Esophagus squamous epithelium (tissue), 5 donors: ENCODE measurements around the gene HMG20A. TPM values are rescaled to one million over a fixed set of nuclear protein-coding genes. Genes with fewer than 3 reads are reported as not detected.
A peak's percentile ranks its signal among the peaks of the same experiment; 100 is the strongest.

Experiments used
- DNase-seq: peaks from one replicate; lab custom pipeline; 2025; lab: John Stamatoyannopoulos, UW
- H3K27ac ChIP-seq, 4 donors: fragments of 200-600 bp; sonication (generic); one replicate each; pipeline ENCODE4 v1.5.1; 2016 to 2019; ENCODE audit warnings: mild to moderate bottlenecking in 1 of 4
- H3K27me3 ChIP-seq, 4 donors: fragments of 200-600 bp; sonication (generic); 1 replicate in 3 of 4; 2 replicates in 1 of 4; pipeline versions ENCODE4 v1.5.1 to v1.6.0; 2017 to 2021; ENCODE audit warnings: antibody characterized with exemption in 1 of 4
- H3K36me3 ChIP-seq, 3 donors: fragments of 200-600 bp; sonication (generic); one replicate each; pipeline ENCODE4 v1.5.1; 2016 to 2019
- H3K4me1 ChIP-seq, 3 donors: fragments of 200-600 bp; sonication (generic); one replicate each; pipeline ENCODE4 v1.5.1; 2017 to 2019
- H3K4me3 ChIP-seq, 4 donors: fragments of 200-600 bp; sonication (generic); 1 replicate in 3 of 4; 2 replicates in 1 of 4; pipeline ENCODE4 v1.5.1; 2016 to 2019; ENCODE audit warnings: mild to moderate bottlenecking in 2 of 4, moderate library complexity in 1 of 4
- H3K9me3 ChIP-seq, 3 donors: fragments of 200-600 bp; sonication (generic); one replicate each; pipeline ENCODE4 v1.5.1; 2016 to 2019
- POLR2A ChIP-seq, 4 donors: fragments of 450-650 bp; IDR thresholded peaks; one replicate each; pipeline ENCODE4 v1.6.1; 2017; ENCODE audit warnings: antibody characterized with exemption in 4 of 4, mild to moderate bottlenecking in 4 of 4, moderate library complexity in 3 of 4
- WGBS, 2 donors: methylation state at CpG; one replicate each; pipeline ENCODE4 v1.1.5; 2018; 5-methylcytosine and 5-hydroxymethylcytosine counted together
- intact Hi-C: fragments of 100-400 bp; cut with DNase I; formaldehyde crosslinking; loops from one replicate; pipeline ENCODE4 v1.15.0; 2022
- total RNA-seq, 4 donors: library from RNA; depleted of rRNA; stranded (reverse); fragments of >200 nt; gene quantifications; one replicate each; pipeline ENCODE4 v1.1.0, GENCODE V29; 2016
- TF ChIP-seq, protein P1 (sequence below), 6 experiments: fragments of 450-650 bp in 4 of 6; fragments of 200-600 bp in 2 of 6; sonication (generic) in 2 of 6; IDR thresholded peaks; one replicate each; pipeline ENCODE4 v1.5.1; 2016 to 2019; ENCODE audit warnings: antibody characterized with exemption in 6 of 6, mild to moderate bottlenecking in 4 of 6, moderate library complexity in 4 of 6
- donor health status: DM: yes; HTN: yes; CAD: no.

HMG20A gene
- total RNA-seq, 4 donors from 2014 or later = 7.9 to 22.7 (median 12.9) TPM

DNA sequence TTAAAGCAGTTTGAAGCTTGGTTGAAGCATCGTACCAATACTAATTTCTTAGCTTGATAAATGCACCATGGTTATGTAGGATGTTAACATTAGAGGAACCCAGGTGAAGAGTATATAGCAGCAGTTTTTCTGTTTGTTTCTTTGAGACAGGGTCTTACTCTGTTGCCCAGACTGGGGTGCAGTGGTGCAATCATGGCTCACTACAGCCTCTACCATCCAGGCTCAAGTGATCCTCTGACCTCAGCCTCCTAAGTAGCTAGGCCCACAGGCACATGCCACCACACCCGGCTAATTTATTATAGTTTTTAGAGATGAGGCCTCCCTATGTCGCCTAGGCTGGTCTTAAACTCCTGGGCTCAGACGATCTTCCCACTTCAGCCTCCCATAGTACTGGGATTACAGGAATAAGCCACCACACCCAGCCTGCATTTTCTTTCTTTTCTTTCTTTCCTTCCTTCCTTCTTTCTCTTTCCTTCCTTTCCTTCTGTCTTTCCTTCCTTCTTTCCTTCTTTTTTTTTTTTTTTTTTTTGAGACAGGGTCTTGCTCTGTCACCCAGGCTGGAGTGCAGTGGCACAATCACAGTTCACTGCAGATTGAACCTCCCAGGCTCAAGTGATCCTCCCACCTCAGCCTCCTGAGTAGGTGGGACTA is 6.9 kb upstream of the HMG20A start:
- H3K9me3 ChIP-seq = no peaks in the 10 kb centered on the region
- H3K36me3 ChIP-seq = no peaks in the 10 kb centered on the region
- no peak for DNase-seq
- H3K27ac ChIP-seq = no peak overlapping the region
- WGBS, 2 donors = 88 to 93% methylated on average over 4 of the region's 4 CpGs
- no peaks in the 10 kb centered on the region for H3K27me3 ChIP-seq
- H3K4me3 ChIP-seq = no peak overlapping the region
- intact Hi-C loops = no loop called here
- no peak for TF ChIP-seq POLR2A (IDR thresholded peaks at IDR 0.05)
- TF ChIP-seq, protein P1, sequence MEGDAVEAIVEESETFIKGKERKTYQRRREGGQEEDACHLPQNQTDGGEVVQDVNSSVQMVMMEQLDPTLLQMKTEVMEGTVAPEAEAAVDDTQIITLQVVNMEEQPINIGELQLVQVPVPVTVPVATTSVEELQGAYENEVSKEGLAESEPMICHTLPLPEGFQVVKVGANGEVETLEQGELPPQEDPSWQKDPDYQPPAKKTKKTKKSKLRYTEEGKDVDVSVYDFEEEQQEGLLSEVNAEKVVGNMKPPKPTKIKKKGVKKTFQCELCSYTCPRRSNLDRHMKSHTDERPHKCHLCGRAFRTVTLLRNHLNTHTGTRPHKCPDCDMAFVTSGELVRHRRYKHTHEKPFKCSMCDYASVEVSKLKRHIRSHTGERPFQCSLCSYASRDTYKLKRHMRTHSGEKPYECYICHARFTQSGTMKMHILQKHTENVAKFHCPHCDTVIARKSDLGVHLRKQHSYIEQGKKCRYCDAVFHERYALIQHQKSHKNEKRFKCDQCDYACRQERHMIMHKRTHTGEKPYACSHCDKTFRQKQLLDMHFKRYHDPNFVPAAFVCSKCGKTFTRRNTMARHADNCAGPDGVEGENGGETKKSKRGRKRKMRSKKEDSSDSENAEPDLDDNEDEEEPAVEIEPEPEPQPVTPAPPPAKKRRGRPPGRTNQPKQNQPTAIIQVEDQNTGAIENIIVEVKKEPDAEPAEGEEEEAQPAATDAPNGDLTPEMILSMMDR (IDR thresholded peaks at IDR 0.05) = no peak
- peaks cover 0 to 46% (median 5%) of the 10 kb centered on the region in 3 donors for H3K4me1 ChIP-seq

DNA sequence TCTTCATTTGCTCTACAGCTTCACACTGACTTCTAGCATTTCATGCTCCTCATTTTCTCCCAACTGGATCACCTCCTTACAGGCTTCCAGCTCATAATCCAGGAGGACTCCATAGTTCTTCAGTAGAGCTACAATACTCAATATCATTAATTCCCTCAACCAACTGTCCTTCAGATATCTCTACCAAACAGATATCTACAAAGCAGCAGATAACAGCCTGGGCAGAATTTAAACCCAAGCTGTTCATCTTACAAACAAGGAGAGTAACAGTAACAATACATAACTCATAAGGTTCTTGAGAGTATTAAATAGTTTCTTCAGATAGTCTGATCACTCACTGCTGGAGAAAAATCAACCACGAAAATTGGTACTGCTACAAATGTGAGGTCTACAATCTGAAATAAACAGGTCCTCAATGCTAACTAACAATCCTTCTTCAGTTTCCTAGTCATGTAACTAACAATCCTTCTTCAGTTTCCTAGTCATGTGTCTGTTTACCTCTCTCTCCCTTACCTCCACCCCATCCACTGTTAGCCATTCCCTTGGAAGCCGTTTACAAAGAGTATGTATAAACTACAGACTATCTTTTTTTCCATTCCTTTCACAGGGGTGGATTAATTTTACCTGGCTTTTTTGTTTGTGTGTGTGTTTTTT is 5.8 kb upstream of the HMG20A start:
- Histone ChIP-seq H3K9me3 (no peaks in the 10 kb centered on the region), H3K27me3 (no peaks in the 10 kb centered on the region), H3K4me3 (no peak overlapping the region), H3K36me3 (no peaks in the 10 kb centered on the region), H3K4me1 (peaks cover 0 to 42% (median 5%) of the 10 kb centered on the region in 3 donors), H3K27ac (no peak overlapping the region)
- TF ChIP-seq POLR2A (IDR thresholded peaks at IDR 0.05) = no peak
- TF ChIP-seq, protein P1 (IDR thresholded peaks at IDR 0.05) = no peak
- WGBS, 2 donors = 89 to 92% methylated on average over 2 of the region's 2 CpGs
- intact Hi-C loops = no loop called here
- DNase-seq = no peak

DNA sequence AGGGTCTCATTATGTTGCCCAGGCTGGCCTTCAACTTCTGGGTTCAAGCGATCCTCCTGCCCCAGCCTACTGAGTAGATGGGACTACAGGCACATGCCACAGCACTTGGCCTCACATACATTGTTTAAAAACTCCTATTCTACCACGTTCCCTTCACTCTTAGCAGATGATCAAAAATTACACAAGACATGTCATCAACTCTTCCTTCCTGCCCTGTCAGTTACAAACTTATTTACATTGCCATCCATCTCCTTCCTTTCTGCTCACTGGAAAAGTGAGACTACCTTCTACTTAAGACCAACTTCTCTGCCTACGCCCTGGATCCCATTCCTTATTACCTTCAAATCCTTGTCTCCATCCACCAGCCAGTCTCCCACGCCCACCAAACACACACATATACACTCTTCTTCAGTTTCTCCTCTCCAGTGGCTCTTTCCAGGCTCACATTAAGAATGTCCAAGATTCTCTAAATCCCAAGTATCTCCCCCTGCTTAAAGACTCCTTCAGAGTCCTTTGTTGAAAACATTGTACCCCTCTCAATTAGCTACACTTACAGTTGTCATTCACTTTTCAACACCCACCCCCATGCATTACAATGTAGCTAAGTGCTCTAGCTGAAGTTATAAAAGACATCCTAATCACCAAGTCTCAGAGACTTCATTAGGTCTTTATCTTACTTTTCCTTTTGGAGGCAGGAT is 5.1 kb upstream of the HMG20A start:
- Histone ChIP-seq H3K27me3 (no peaks in the 10 kb centered on the region), H3K36me3 (no peaks in the 10 kb centered on the region), H3K9me3 (no peaks in the 10 kb centered on the region), H3K4me3 (no peak overlapping the region), H3K4me1 (peaks cover 0 to 37% (median 5%) of the 10 kb centered on the region in 3 donors), H3K27ac (peak overlapping the region in 2 of 4 donors; percentile 2 to 47)
- WGBS, 2 donors = 74 to 76% methylated on average over 4 of the region's 4 CpGs
- DNase-seq = no peak
- TF ChIP-seq, protein P1 (IDR thresholded peaks at IDR 0.05) = no peak
- no peak for TF ChIP-seq POLR2A (IDR thresholded peaks at IDR 0.05)
- intact Hi-C loops = no loop called here

DNA sequence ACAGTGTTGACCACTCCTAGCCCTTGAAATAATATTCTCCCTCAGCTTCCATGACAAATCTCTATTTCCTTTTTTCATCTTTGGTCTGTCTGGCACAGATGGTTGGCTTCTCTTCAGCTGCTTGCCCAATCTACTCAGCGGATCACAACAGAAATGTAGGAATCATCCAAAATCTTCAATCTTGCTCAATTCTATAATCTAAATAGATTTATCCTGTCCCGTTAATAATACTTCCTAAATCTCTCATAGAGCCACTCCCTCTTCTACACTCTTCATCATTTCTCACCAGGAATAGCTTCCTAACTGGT is 4.6 kb upstream of the HMG20A start:
- Histone ChIP-seq H3K36me3 (no peaks in the 10 kb centered on the region), H3K27ac (peak overlapping the region in 1 of 4 donors; percentile 47), H3K4me1 (peaks cover 0 to 40% (median 5%) of the 10 kb centered on the region in 3 donors), H3K27me3 (no peaks in the 10 kb centered on the region), H3K9me3 (no peaks in the 10 kb centered on the region), H3K4me3 (no peak overlapping the region)
- 28 to 31% methylated on average over 2 of the region's 2 CpGs for WGBS, 2 donors
- TF ChIP-seq, protein P1 (IDR thresholded peaks at IDR 0.05) = no peak
- TF ChIP-seq POLR2A (IDR thresholded peaks at IDR 0.05) = no peak
- no peak for DNase-seq
- intact Hi-C loops = no loop called here

DNA sequence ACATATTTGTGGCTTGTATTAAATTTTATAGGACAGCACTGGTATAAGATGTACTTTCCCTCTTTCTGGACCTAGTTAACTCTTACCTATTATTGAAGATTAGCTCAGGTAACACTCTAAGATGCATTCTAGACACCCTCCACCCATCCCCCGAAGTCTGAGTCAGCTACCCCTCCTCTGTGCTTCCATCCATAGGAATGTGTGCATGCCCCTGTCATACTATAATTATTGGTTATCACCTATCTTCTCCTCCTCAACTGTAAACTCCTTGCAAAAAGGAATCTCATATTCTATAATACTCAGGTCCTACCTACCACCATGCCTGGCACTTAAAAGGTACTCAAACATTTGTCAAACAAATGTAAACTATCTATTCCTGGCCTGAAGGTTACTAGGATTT is 3.7 kb upstream of the HMG20A start:
- Histone ChIP-seq H3K4me1 (peaks cover 5 to 48% (median 13%) of the 10 kb centered on the region in 3 donors), H3K9me3 (no peaks in the 10 kb centered on the region), H3K27me3 (no peaks in the 10 kb centered on the region), H3K36me3 (no peaks in the 10 kb centered on the region), H3K4me3 (no peak overlapping the region), H3K27ac (no peak overlapping the region)
- WGBS, 2 donors = 56 to 68% methylated on average over 1 of the region's 1 CpG
- intact Hi-C loops = no loop called here
- no peak for TF ChIP-seq POLR2A (IDR thresholded peaks at IDR 0.05)
- TF ChIP-seq, protein P1 (IDR thresholded peaks at IDR 0.05) = no peak
- no peak for DNase-seq
